ENCODE data around the gene OSBPL10.
"Not testable (repeated sequence)": the region's sequence is repeated elsewhere in the genome, so short reads cannot be mapped to it uniquely, and the experiment has no call there.

The OSBPL10 gene

GRCh38 chr3:31782306-31782705 lies 198.8 kb downstream of the OSBPL10 start:
- in situ Hi-C loops (cut with MboI; ENCODE audit: low sequenced_read_pairs) = not testable (repeated sequence)

GRCh38 chr3:31779514-31779913 lies 201.5 kb downstream of the OSBPL10 start:
- in situ Hi-C loops (cut with MboI; ENCODE audit: low sequenced_read_pairs) = no loop called here

GRCh38 chr3:31777887-31778286 lies 203.2 kb downstream of the OSBPL10 start:
- in situ Hi-C loops (cut with MboI; ENCODE audit: low sequenced_read_pairs) = no loop called here

GRCh38 chr3:31777092-31777491 lies 204.0 kb downstream of the OSBPL10 start:
- in situ Hi-C loops (cut with MboI; ENCODE audit: low sequenced_read_pairs) = no loop called here

- in situ Hi-C loops (cut with MboI; ENCODE audit: low sequenced_read_pairs) = no loop called here
Measured at GRCh38 chr3:31776016-31776415, 205.0 kb downstream of the OSBPL10 start.

GRCh38 chr3:31775383-31775782 lies 205.7 kb downstream of the OSBPL10 start:
- in situ Hi-C loops (cut with MboI; ENCODE audit: low sequenced_read_pairs) = no loop called here

- in situ Hi-C loops (cut with MboI; ENCODE audit: low sequenced_read_pairs) = no loop called here
Measured at GRCh38 chr3:31772758-31773473, 208.1 kb downstream of the OSBPL10 start.

GRCh38 chr3:31772272-31772671 lies 208.8 kb downstream of the OSBPL10 start:
- in situ Hi-C loops (cut with MboI; ENCODE audit: low sequenced_read_pairs) = no loop called here

- in situ Hi-C loops (cut with MboI; ENCODE audit: low sequenced_read_pairs) = no loop called here
Measured at GRCh38 chr3:31770822-31771326, 210.2 kb downstream of the OSBPL10 start.

GRCh38 chr3:31768479-31769125 lies 212.5 kb downstream of the OSBPL10 start:
- in situ Hi-C loops (cut with MboI; ENCODE audit: low sequenced_read_pairs) = no loop called here

GRCh38 chr3:31767920-31768319 lies 213.1 kb downstream of the OSBPL10 start:
- in situ Hi-C loops (cut with MboI; ENCODE audit: low sequenced_read_pairs) = no loop called here

- in situ Hi-C loops (cut with MboI; ENCODE audit: low sequenced_read_pairs) = no loop called here
Measured at GRCh38 chr3:31766669-31767068, 214.4 kb downstream of the OSBPL10 start.

- in situ Hi-C loops (cut with MboI; ENCODE audit: low sequenced_read_pairs) = no loop called here
Measured at GRCh38 chr3:31765871-31766270, 215.2 kb downstream of the OSBPL10 start.

GRCh38 chr3:31763731-31764130 lies 217.3 kb downstream of the OSBPL10 start:
- in situ Hi-C loops (cut with MboI; ENCODE audit: low sequenced_read_pairs) = no loop called here

- in situ Hi-C loops (cut with MboI; ENCODE audit: low sequenced_read_pairs) = no loop called here
Measured at GRCh38 chr3:31762888-31763351, 218.1 kb downstream of the OSBPL10 start.

GRCh38 chr3:31762097-31762764 lies 218.8 kb downstream of the OSBPL10 start:
- in situ Hi-C loops (cut with MboI; ENCODE audit: low sequenced_read_pairs) = no loop called here

- in situ Hi-C loops (cut with MboI; ENCODE audit: low sequenced_read_pairs) = no loop called here
Measured at GRCh38 chr3:31760654-31761053, 220.4 kb downstream of the OSBPL10 start.

GRCh38 chr3:31758322-31758965 lies 222.6 kb downstream of the OSBPL10 start:
- in situ Hi-C loops (cut with MboI; ENCODE audit: low sequenced_read_pairs) = no loop called here

- in situ Hi-C loops (cut with MboI; ENCODE audit: low sequenced_read_pairs) = no loop called here
Measured at GRCh38 chr3:31755926-31756658, 225.0 kb downstream of the OSBPL10 start.

GRCh38 chr3:31754575-31755278 lies 226.3 kb downstream of the OSBPL10 start:
- in situ Hi-C loops (cut with MboI; ENCODE audit: low sequenced_read_pairs) = no loop called here

All from hTERT RPE-1 (cell line).